Neural cell (in vitro differentiated cells): ENCODE data around the gene MYL1.

ENCODE experiments used
- EP300 ChIP-seq: fragments of 450-650 bp; conservative IDR thresholded peaks from 2 replicates; pipeline ENCODE4 v1.6.1; 2014; ENCODE audit warnings: antibody characterized with exemption, mild to moderate bottlenecking, moderate library complexity; ENCODE audit not compliant: poor library complexity, severe bottlenecking
- EZH2 ChIP-seq: fragments of 200-600, 300-800 bp; shearing (Covaris generic), sonication (generic); IDR thresholded peaks from 2 replicates; pipeline ENCODE4 v1.6.1; 2014; ENCODE audit warnings: antibody characterized with exemption, low read length, borderline replicate concordance, mild to moderate bottlenecking; ENCODE audit not compliant: insufficient read depth, poor library complexity, severe bottlenecking
- MXI1 ChIP-seq: fragments of 450-650 bp; conservative IDR thresholded peaks from 2 replicates; pipeline ENCODE4 v1.6.1; 2014; ENCODE audit warnings: antibody characterized with exemption, mild to moderate bottlenecking; ENCODE audit not compliant: poor library complexity, severe bottlenecking
- POLR2AphosphoS5 ChIP-seq: IDR thresholded peaks from 2 replicates; pipeline ENCODE4 v1.6.1; 2012
- RAD21 ChIP-seq: fragments of 450-650 bp; conservative IDR thresholded peaks from 2 replicates; pipeline ENCODE4 v1.6.1; 2014; ENCODE audit warnings: antibody characterized with exemption, mild to moderate bottlenecking, moderate library complexity
- SMC3 ChIP-seq: fragments of 450-650 bp; conservative IDR thresholded peaks from 2 replicates; pipeline ENCODE4 v1.6.1; 2014; ENCODE audit warnings: antibody characterized with exemption, mild to moderate bottlenecking, moderate library complexity; ENCODE audit not compliant: poor library complexity
- TAF1 ChIP-seq: IDR thresholded peaks from 2 replicates; pipeline ENCODE4 v1.6.1; 2012; ENCODE audit warnings: low read depth
- TF ChIP-seq, protein P1 (sequence below): fragments of 450-650 bp; IDR thresholded peaks from 2 replicates; pipeline ENCODE4 v1.5.1; 2014; ENCODE audit warnings: antibody characterized with exemption, mild to moderate bottlenecking, moderate library complexity; ENCODE audit not compliant: poor library complexity, severe bottlenecking
- TF ChIP-seq, protein P2 (sequence below): IDR thresholded peaks from 2 replicates; pipeline ENCODE4 v1.6.1; 2012; ENCODE audit warnings: borderline replicate concordance

DNA sequence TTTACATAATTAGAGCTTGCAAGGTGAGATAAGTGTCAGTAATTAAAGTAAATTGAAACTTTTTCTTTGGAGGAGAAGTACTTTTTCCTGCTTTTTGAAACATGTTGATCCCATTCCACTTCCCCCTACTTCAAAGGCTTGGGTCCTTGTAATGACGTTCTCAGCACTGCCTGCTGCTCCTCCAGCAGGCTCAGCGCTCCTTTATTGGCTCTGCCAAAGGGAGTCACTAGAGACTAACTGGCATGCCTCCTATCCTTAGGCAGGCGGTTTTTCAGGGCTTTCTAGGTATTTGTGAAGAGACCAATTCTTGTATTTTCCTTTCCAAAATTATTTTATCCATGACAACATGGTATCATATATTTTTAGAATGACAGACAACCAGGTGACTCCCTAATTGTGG, 45.8 kb downstream of the MYL1 start:
- TF ChIP-seq TAF1 (no peak), EZH2 (no peak), POLR2AphosphoS5 (no peak), RAD21 (no peak), MXI1 (no peak), EP300 (no peak), SMC3 (no peak)
- TF ChIP-seq, protein P1, sequence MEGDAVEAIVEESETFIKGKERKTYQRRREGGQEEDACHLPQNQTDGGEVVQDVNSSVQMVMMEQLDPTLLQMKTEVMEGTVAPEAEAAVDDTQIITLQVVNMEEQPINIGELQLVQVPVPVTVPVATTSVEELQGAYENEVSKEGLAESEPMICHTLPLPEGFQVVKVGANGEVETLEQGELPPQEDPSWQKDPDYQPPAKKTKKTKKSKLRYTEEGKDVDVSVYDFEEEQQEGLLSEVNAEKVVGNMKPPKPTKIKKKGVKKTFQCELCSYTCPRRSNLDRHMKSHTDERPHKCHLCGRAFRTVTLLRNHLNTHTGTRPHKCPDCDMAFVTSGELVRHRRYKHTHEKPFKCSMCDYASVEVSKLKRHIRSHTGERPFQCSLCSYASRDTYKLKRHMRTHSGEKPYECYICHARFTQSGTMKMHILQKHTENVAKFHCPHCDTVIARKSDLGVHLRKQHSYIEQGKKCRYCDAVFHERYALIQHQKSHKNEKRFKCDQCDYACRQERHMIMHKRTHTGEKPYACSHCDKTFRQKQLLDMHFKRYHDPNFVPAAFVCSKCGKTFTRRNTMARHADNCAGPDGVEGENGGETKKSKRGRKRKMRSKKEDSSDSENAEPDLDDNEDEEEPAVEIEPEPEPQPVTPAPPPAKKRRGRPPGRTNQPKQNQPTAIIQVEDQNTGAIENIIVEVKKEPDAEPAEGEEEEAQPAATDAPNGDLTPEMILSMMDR = no peak
- TF ChIP-seq, protein P2, sequence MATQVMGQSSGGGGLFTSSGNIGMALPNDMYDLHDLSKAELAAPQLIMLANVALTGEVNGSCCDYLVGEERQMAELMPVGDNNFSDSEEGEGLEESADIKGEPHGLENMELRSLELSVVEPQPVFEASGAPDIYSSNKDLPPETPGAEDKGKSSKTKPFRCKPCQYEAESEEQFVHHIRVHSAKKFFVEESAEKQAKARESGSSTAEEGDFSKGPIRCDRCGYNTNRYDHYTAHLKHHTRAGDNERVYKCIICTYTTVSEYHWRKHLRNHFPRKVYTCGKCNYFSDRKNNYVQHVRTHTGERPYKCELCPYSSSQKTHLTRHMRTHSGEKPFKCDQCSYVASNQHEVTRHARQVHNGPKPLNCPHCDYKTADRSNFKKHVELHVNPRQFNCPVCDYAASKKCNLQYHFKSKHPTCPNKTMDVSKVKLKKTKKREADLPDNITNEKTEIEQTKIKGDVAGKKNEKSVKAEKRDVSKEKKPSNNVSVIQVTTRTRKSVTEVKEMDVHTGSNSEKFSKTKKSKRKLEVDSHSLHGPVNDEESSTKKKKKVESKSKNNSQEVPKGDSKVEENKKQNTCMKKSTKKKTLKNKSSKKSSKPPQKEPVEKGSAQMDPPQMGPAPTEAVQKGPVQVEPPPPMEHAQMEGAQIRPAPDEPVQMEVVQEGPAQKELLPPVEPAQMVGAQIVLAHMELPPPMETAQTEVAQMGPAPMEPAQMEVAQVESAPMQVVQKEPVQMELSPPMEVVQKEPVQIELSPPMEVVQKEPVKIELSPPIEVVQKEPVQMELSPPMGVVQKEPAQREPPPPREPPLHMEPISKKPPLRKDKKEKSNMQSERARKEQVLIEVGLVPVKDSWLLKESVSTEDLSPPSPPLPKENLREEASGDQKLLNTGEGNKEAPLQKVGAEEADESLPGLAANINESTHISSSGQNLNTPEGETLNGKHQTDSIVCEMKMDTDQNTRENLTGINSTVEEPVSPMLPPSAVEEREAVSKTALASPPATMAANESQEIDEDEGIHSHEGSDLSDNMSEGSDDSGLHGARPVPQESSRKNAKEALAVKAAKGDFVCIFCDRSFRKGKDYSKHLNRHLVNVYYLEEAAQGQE = no peak
